WERI-Rb-1 (cell line): ENCODE results near the gene AP1B1.

Source experiments
- DNase-seq: peaks from one replicate; pipeline ENCODE4 v3.0.0-alpha.2; 2020
- H3K27ac ChIP-seq: fragments of 250-450 bp; sonication (Bioruptor Pico); 2 replicates; pipeline ENCODE4 v1.5.1; 2020; ENCODE audit warnings: mild to moderate bottlenecking, moderate library complexity
- H3K27me3 ChIP-seq: fragments of 250-450 bp; sonication (Bioruptor Pico); 2 replicates; pipeline ENCODE4 v1.5.1; 2021; ENCODE audit warnings: mild to moderate bottlenecking, low read depth, moderate library complexity; ENCODE audit not compliant: insufficient read depth, severe bottlenecking
- H3K36me3 ChIP-seq: fragments of 250-450 bp; sonication (Bioruptor Pico); 2 replicates; pipeline ENCODE4 v1.5.1; 2020; ENCODE audit warnings: mild to moderate bottlenecking, moderate library complexity
- H3K4me3 ChIP-seq: 2 replicates; pipeline ENCODE4 v1.5.1; 2011; ENCODE audit warnings: low read depth, mild to moderate bottlenecking, control low read depth, low read length
- H3K9me3 ChIP-seq: fragments of 250-450 bp; sonication (Bioruptor Pico); 2 replicates; pipeline ENCODE4 v1.5.1; 2021; ENCODE audit warnings: mild to moderate bottlenecking, moderate library complexity; ENCODE audit not compliant: severe bottlenecking
- TF ChIP-seq, protein P1 (sequence below): IDR thresholded peaks from 2 replicates; pipeline ENCODE4 v1.5.1; 2011; ENCODE audit warnings: low read depth, mild to moderate bottlenecking, control low read depth, inconsistent platforms, low read length

AP1B1 gene

GRCh38 chr22:29331658-29332300 lies 56.6 kb downstream of the AP1B1 start:
- Histone ChIP-seq H3K27me3 (no peaks in the 10 kb centered on the region), H3K4me3 (no peak overlapping the region), H3K27ac (peak overlapping the region; percentile 51), H3K9me3 (no peaks in the 10 kb centered on the region), H3K36me3 (peaks cover 48% of the 10 kb centered on the region)
- DNase-seq = no peak
- TF ChIP-seq, protein P1, sequence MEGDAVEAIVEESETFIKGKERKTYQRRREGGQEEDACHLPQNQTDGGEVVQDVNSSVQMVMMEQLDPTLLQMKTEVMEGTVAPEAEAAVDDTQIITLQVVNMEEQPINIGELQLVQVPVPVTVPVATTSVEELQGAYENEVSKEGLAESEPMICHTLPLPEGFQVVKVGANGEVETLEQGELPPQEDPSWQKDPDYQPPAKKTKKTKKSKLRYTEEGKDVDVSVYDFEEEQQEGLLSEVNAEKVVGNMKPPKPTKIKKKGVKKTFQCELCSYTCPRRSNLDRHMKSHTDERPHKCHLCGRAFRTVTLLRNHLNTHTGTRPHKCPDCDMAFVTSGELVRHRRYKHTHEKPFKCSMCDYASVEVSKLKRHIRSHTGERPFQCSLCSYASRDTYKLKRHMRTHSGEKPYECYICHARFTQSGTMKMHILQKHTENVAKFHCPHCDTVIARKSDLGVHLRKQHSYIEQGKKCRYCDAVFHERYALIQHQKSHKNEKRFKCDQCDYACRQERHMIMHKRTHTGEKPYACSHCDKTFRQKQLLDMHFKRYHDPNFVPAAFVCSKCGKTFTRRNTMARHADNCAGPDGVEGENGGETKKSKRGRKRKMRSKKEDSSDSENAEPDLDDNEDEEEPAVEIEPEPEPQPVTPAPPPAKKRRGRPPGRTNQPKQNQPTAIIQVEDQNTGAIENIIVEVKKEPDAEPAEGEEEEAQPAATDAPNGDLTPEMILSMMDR = no peak

DNA sequence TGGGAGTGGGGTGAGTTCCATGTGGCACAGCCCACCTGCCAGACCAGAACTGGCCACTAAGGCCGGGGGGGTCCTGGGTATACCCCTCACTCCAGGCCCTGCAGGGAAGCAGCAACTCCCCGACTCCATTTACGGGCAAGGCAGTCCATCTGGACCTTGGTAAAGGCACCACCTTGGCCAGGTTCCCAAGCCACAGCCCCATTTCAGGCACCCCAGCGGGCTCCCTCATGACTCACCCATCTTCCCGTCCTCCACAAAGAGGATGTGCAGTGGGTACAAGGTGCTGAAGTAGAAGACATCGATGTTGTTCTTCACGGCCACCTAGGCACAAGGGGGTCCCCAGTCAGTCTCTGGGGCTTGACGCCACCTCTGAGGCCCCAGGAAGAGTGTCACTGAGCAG lies 57.2 kb downstream of the AP1B1 start:
- H3K27me3 ChIP-seq = no peaks in the 10 kb centered on the region
- H3K27ac ChIP-seq = no peak overlapping the region
- no peak for DNase-seq
- H3K36me3 ChIP-seq = peaks cover 45% of the 10 kb centered on the region
- H3K9me3 ChIP-seq = no peaks in the 10 kb centered on the region
- H3K4me3 ChIP-seq = no peak overlapping the region
- TF ChIP-seq, protein P1 = no peak

DNA sequence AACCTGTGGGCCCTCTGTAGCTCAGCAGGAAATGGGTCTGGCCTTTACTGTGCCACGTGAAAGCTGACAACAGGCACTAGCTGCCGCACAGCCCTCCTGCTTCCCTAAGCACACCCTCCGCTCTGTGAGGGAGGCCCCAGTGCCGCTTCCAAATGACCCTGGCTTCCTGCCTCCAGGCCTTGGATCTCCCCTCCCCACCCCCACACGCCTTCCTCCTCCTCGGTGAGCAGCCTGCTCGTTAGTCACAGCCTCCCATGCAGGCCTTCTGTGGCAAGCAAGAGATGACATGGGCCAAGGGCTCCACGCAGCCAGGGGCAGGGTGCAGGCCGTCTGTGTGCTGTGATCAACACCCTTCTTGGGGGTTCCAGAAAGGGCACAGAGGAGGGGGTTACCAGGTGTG lies 57.6 kb downstream of the AP1B1 start:
- no peak for DNase-seq
- H3K27me3 ChIP-seq = no peaks in the 10 kb centered on the region
- TF ChIP-seq, protein P1 = no peak
- no peak overlapping the region for H3K4me3 ChIP-seq
- no peaks in the 10 kb centered on the region for H3K9me3 ChIP-seq
- peaks cover 40% of the 10 kb centered on the region for H3K36me3 ChIP-seq
- no peak overlapping the region for H3K27ac ChIP-seq

DNA sequence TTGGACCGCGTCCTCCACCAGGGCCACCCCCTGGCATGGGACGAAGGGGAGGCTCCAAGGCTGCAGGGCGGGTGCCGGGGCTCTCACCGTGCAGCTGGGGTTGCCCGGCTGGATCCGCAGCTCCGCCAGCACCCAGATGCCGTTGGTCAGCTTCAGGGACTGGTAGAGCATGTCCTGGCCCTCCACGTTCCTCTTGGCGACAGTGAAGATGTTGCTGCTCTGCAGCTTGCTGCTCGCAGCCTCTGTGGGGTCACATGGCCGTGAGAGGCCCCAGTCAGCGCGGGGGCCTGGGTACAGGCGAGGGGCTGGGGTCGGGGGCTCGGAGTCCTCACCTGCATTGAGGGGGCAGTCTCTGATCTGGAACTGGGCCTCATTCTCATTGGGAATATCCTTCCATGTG lies 58.1 kb downstream of the AP1B1 start:
- no peak for DNase-seq
- TF ChIP-seq, protein P1 = no peak
- no peaks in the 10 kb centered on the region for H3K9me3 ChIP-seq
- no peak overlapping the region for H3K4me3 ChIP-seq
- peaks cover 35% of the 10 kb centered on the region for H3K36me3 ChIP-seq
- no peaks in the 10 kb centered on the region for H3K27me3 ChIP-seq
- no peak overlapping the region for H3K27ac ChIP-seq

- Histone ChIP-seq H3K36me3 (peaks cover 35% of the 10 kb centered on the region), H3K27ac (no peak overlapping the region), H3K27me3 (no peaks in the 10 kb centered on the region), H3K4me3 (no peak overlapping the region), H3K9me3 (no peaks in the 10 kb centered on the region)
- TF ChIP-seq, protein P1 = no peak
- no peak for DNase-seq
Observed at GRCh38 chr22:29329581-29329980, 58.8 kb downstream of the AP1B1 start.
